ENCODE results near the gene PXN.

- TF ChIP-seq EZH2phosphoT487 (IDR thresholded peaks at IDR 0.05; ENCODE audit: insufficient read depth, low read depth) (no peak), EZH2 (IDR thresholded peaks at IDR 0.05; ENCODE audit: insufficient read depth, poor library complexity, severe bottlenecking) (no peak)
Measured at GRCh38 chr12:120261951-120262851, 3.3 kb downstream of the PXN start.

All from GM23248 (cell line).